ENCODE measurements around the gene SEMA3B. TPM values are rescaled to one million over a fixed set of nuclear protein-coding genes. Genes with fewer than 3 reads are reported as not detected.
"Not testable (repeated sequence)": the region's sequence is repeated elsewhere in the genome, so short reads cannot be mapped to it uniquely, and the experiment has no call there.

Gene SEMA3B
- total RNA-seq, 1 experiment from 2014 or later: 7.3 TPM

GRCh38 chr3:50304601-50305000, 35.7 kb downstream of the SEMA3B start:
- Mint-ChIP-seq H3K27ac (no peak overlapping the region), H3K4me1 (peaks cover 22% of the 10 kb centered on the region), H3K36me3 (peaks cover 18% of the 10 kb centered on the region), H3K27me3 (ENCODE audit: low read depth) (peaks cover 11% of the 10 kb centered on the region), H3K9me3 (peaks cover 13% of the 10 kb centered on the region), H3K4me3 (no peak overlapping the region)
- no peak for ATAC-seq
- no peak for TF ChIP-seq ZNF425 (CRISPR knock-in tag; conservative IDR thresholded peaks at IDR 0.05)
- no peak for TF ChIP-seq GABPB1 (CRISPR knock-in tag; IDR thresholded peaks at IDR 0.05)
- TF ChIP-seq ZBTB43 (CRISPR knock-in tag; IDR thresholded peaks at IDR 0.05): no peak
- TF ChIP-seq FOXP1 (CRISPR knock-in tag; IDR thresholded peaks at IDR 0.05; ENCODE audit: borderline replicate concordance): no peak
- no peak for TF ChIP-seq KAT7 (CRISPR knock-in tag; IDR thresholded peaks at IDR 0.05; ENCODE audit: borderline replicate concordance)
- no peak for TF ChIP-seq AR (CRISPR knock-in tag; IDR thresholded peaks at IDR 0.05)
- no peak for TF ChIP-seq MAX (CRISPR knock-in tag; IDR thresholded peaks at IDR 0.05)
- no peak for TF ChIP-seq NR3C1 (CRISPR knock-in tag; conservative IDR thresholded peaks at IDR 0.05; ENCODE audit: low read depth)
- TF ChIP-seq NFATC4 (CRISPR knock-in tag; IDR thresholded peaks at IDR 0.05): no peak
- TF ChIP-seq ZNF423 (CRISPR knock-in tag; IDR thresholded peaks at IDR 0.05): no peak
- no peak for TF ChIP-seq FOXP4 (CRISPR knock-in tag; IDR thresholded peaks at IDR 0.05)
- no peak for TF ChIP-seq EMX1 (CRISPR knock-in tag; IDR thresholded peaks at IDR 0.05)
- TF ChIP-seq ZNF121 (CRISPR knock-in tag; IDR thresholded peaks at IDR 0.05): no peak
- TF ChIP-seq TEAD4 (CRISPR knock-in tag; IDR thresholded peaks at IDR 0.05): no peak
- ChIA-PET POLR2A (no interaction called here), CTCF (no interaction called here)
- no peak for DNase-seq (ENCODE audit: low spot score)

GRCh38 chr3:50312041-50312440, 43.1 kb downstream of the SEMA3B start:
- H3K27ac Mint-ChIP-seq; H3K4me1 Mint-ChIP-seq; H3K4me3 Mint-ChIP-seq; DNase-seq (ENCODE audit: low spot score); POLR2A ChIA-PET; ATAC-seq; CTCF ChIA-PET: not testable (repeated sequence)
- Mint-ChIP-seq H3K9me3 (peaks cover 13% of the 10 kb centered on the region), H3K36me3 (peaks cover 42% of the 10 kb centered on the region), H3K27me3 (ENCODE audit: low read depth) (peaks cover 16% of the 10 kb centered on the region; the same call in 1 of the 2 replicates)

GRCh38 chr3:50314342-50314741, 45.4 kb downstream of the SEMA3B start:
- CTCF ChIA-PET: no interaction called here
- DNase-seq (ENCODE audit: low spot score): no peak
- H3K9me3 Mint-ChIP-seq: peaks cover 13% of the 10 kb centered on the region
- H3K27ac Mint-ChIP-seq: peak overlapping the region; percentile 45; the same call in 1 of the 2 replicates
- ATAC-seq: no peak
- peaks cover 6% of the 10 kb centered on the region; the same call in 1 of the 2 replicates for H3K27me3 Mint-ChIP-seq (ENCODE audit: low read depth)
- peaks cover 5% of the 10 kb centered on the region; the same call in 1 of the 2 replicates for H3K4me1 Mint-ChIP-seq
- H3K4me3 Mint-ChIP-seq: no peak overlapping the region
- peaks cover 47% of the 10 kb centered on the region for H3K36me3 Mint-ChIP-seq
- POLR2A ChIA-PET: interaction anchor here (0.6 kb wide), 1 partner anchor 22 kb away, joined by 3 read pairs; the partner anchor contains the start of gene IFRD2
- no peak for TF ChIP-seq ATF3 (CRISPR knock-in tag; conservative IDR thresholded peaks at IDR 0.05)
- TF ChIP-seq ZNF423 (CRISPR knock-in tag; IDR thresholded peaks at IDR 0.05): no peak
- no peak for TF ChIP-seq SMAD3 (CRISPR knock-in tag; IDR thresholded peaks at IDR 0.05; ENCODE audit: borderline replicate concordance)
- TF ChIP-seq STAT6 (CRISPR knock-in tag; conservative IDR thresholded peaks at IDR 0.05; ENCODE audit: low read depth): no peak
- TF ChIP-seq TP53 (CRISPR knock-in tag; IDR thresholded peaks at IDR 0.05): no peak
